GM23248 (cell line): ENCODE measurements around the gene FBXO39.

Experiments
- EZH2 ChIP-seq: fragments of 200-600 bp; sonication (generic); IDR thresholded peaks from 2 replicates; pipeline ENCODE4 v1.6.1; 2018; ENCODE audit warnings: antibody characterized with exemption, mild to moderate bottlenecking; ENCODE audit not compliant: insufficient read depth, poor library complexity, severe bottlenecking
- EZH2phosphoT487 ChIP-seq: fragments of 200-600 bp; sonication (generic); IDR thresholded peaks from 2 replicates; pipeline ENCODE4 v1.6.1; 2018; ENCODE audit warnings: antibody characterized with exemption, moderate library complexity, mild to moderate bottlenecking, low read depth; ENCODE audit not compliant: insufficient read depth

DNA sequence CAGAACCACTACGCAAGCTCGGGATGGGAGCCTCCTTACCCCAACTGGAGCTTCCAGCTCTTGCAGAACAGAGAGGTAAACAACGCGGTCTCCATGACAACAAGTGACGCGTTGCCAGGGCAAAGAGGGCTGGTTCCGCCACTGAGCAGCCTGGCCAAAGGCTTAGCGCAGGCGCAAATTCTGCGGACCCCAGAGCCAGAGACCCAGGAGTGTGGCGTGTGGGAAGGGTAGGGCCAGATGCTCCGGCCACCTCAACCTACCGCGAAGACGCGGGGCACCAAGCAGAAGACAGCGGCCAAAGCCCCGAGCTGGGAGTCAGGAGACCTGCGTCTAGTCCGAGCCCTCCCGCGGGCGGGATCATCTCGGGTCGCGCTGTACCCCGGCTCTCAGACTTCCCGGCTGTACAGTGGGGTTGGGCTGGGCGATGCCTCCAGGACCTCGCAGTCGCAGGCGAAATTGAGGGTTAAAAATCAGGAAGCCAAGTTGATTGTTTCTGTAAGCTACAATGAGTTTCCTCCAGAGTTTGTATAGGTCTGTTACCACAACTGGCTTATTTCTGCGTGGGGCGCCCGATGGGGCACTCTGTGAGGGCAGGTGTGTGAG lies 55.7 kb downstream of the FBXO39 start, which contains the start of gene TEKT1:
- peak; percentile 42 for TF ChIP-seq EZH2
- TF ChIP-seq EZH2phosphoT487: no peak
